Activated CD4-positive, alpha-beta T cell treated with anti-CD3 and anti-CD28 coated beads, Interleukin-2, Interleukin-6, amounts not matched to agents 100 ng/mL and 50 ng/mL, durations not matched to agents 16 hours and 8 hours (primary cell): ENCODE measurements around the gene CHAT.
"Not testable (repeated sequence)": the region's sequence is repeated elsewhere in the genome, so short reads cannot be mapped to it uniquely, and the experiment has no call there.

Experiments used
- DNase-seq: peaks from one replicate; pipeline ENCODE4 v3.0.0-alpha.2; 2020

The CHAT gene

GRCh38 chr10:49654036-49654693 is 40.3 kb downstream of the CHAT start:
- no peak for DNase-seq

GRCh38 chr10:49655099-49655498 is 41.3 kb downstream of the CHAT start:
- DNase-seq = no peak

- no peak for DNase-seq
Observed at GRCh38 chr10:49656845-49657493, 43.1 kb downstream of the CHAT start.

- DNase-seq = no peak
Observed at GRCh38 chr10:49657606-49658005, 43.8 kb downstream of the CHAT start.

GRCh38 chr10:49661140-49661856 is 47.5 kb downstream of the CHAT start:
- no peak for DNase-seq

- no peak for DNase-seq
Observed at GRCh38 chr10:49662169-49662830, 48.5 kb downstream of the CHAT start.

- DNase-seq = no peak
Observed at GRCh38 chr10:49663596-49663995, 49.8 kb downstream of the CHAT start.

GRCh38 chr10:49664006-49664841 is 50.4 kb downstream of the CHAT start:
- no peak for DNase-seq

- no peak for DNase-seq
Observed at GRCh38 chr10:49664842-49665355, 51.1 kb downstream of the CHAT start.

- no peak for DNase-seq
Observed at GRCh38 chr10:49666054-49666615, 52.3 kb downstream of the CHAT start.

- no peak for DNase-seq
Observed at GRCh38 chr10:49666685-49667084, 52.8 kb downstream of the CHAT start.

GRCh38 chr10:49667991-49668390 is 54.2 kb downstream of the CHAT start:
- DNase-seq = no peak

- DNase-seq = no peak
Observed at GRCh38 chr10:49668684-49669083, 54.8 kb downstream of the CHAT start.

- no peak for DNase-seq
Observed at GRCh38 chr10:49678827-49679479, 65.1 kb downstream of the CHAT start.

- peak; percentile 47 for DNase-seq
Observed at GRCh38 chr10:49679480-49679893, 65.7 kb downstream of the CHAT start, which contains the start of gene C10orf53. TSS of gene C10orf53 (plus strand) at chr10:49679651. CDS start at chr10:49679698, 47 bp downstream.

GRCh38 chr10:49682449-49682848 is 68.6 kb downstream of the CHAT start:
- DNase-seq = not testable (repeated sequence)

- DNase-seq = no peak
Observed at GRCh38 chr10:49682879-49683278, 69.0 kb downstream of the CHAT start.

GRCh38 chr10:49686651-49687050 is 72.8 kb downstream of the CHAT start:
- no peak for DNase-seq

- DNase-seq = no peak
Observed at GRCh38 chr10:49688261-49688846, 74.5 kb downstream of the CHAT start.

GRCh38 chr10:49688920-49689319 is 75.1 kb downstream of the CHAT start:
- no peak for DNase-seq
